SU-DHL-6 (cell line): ENCODE data around the gene COQ2.

Source experiments
- EZH2phosphoT487 ChIP-seq: fragments of 200-600 bp; sonication (generic), shearing (Covaris generic); conservative IDR thresholded peaks from 2 replicates; pipeline ENCODE4 v1.6.1; 2018; ENCODE audit warnings: mild to moderate bottlenecking, antibody characterized with exemption, low read length, moderate library complexity, mixed read lengths
- TF ChIP-seq, protein P1 (sequence below): fragments of 200-600 bp; sonication (generic); IDR thresholded peaks from one replicate; pipeline ENCODE4 v1.5.1; 2017; ENCODE audit warnings: antibody characterized with exemption, mild to moderate bottlenecking, low read length, moderate library complexity; ENCODE audit not compliant: insufficient read depth, poor library complexity, severe bottlenecking

DNA sequence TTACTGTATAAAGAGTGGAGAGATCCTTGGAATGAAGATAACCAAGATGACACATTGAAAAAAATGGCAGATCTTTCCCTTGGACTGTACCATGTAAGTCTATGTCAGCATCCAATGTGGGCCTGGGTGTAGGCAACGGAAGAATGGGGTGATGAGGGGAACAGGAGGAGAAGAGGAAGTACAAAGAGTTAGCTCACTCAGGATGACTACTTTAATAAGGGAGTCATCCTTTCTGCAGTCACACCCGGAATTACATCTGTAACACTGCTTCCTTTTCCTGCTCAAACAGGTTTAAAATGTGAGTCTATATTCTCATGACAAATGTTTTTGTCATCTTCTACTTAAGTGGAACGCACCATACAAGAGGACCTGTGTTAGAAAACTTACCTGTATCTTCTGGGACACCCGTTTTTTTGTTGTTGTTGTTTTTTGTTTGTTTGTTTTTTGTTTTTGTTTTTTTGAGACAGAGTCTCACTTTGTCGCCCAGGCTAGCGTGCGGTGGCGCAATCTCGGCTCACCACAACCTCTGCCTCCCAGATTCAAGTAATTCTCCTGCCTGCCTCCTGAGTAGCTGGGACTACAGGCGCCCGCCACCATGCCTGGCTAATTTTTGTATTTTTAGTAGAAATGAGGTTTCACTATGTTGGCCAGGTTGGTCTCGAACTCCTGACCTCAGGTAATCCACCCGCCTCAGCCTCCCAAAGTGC is 32.0 kb upstream of the COQ2 start:
- TF ChIP-seq, protein P1, sequence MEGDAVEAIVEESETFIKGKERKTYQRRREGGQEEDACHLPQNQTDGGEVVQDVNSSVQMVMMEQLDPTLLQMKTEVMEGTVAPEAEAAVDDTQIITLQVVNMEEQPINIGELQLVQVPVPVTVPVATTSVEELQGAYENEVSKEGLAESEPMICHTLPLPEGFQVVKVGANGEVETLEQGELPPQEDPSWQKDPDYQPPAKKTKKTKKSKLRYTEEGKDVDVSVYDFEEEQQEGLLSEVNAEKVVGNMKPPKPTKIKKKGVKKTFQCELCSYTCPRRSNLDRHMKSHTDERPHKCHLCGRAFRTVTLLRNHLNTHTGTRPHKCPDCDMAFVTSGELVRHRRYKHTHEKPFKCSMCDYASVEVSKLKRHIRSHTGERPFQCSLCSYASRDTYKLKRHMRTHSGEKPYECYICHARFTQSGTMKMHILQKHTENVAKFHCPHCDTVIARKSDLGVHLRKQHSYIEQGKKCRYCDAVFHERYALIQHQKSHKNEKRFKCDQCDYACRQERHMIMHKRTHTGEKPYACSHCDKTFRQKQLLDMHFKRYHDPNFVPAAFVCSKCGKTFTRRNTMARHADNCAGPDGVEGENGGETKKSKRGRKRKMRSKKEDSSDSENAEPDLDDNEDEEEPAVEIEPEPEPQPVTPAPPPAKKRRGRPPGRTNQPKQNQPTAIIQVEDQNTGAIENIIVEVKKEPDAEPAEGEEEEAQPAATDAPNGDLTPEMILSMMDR, result no peak
- no peak for TF ChIP-seq EZH2phosphoT487
